Nucleus accumbens (tissue), 56 donors: ENCODE data around the gene PRKCH.
A peak's percentile ranks its signal among the peaks of the same experiment; 100 is the strongest.
"Not testable (repeated sequence)": the region's sequence is repeated elsewhere in the genome, so short reads cannot be mapped to it uniquely, and the experiment has no call there.

Source experiments
- DNase-seq, 56 donors: peaks; one replicate each; lab custom pipeline; 2025; lab: John Stamatoyannopoulos, UW

The PRKCH gene

GRCh38 chr14:61521773-61522172, 200.4 kb downstream of the PRKCH start:
- DNase-seq = no peak

- DNase-seq = no peak
Measured at GRCh38 chr14:61523751-61524150, 202.4 kb downstream of the PRKCH start.

- DNase-seq = no peak
Measured at GRCh38 chr14:61524211-61524806, 202.9 kb downstream of the PRKCH start.

GRCh38 chr14:61524936-61525292, 203.5 kb downstream of the PRKCH start:
- DNase-seq = no peak

GRCh38 chr14:61525293-61526011, 204.1 kb downstream of the PRKCH start:
- peak in 13 of 56 donors; percentile 14 to 49 (median 27) for DNase-seq

- DNase-seq = no peak
Measured at GRCh38 chr14:61526405-61527312, 205.3 kb downstream of the PRKCH start.

GRCh38 chr14:61527325-61528100, 206.1 kb downstream of the PRKCH start:
- no peak for DNase-seq

GRCh38 chr14:61528591-61529021, 207.2 kb downstream of the PRKCH start:
- no peak for DNase-seq

- DNase-seq = not testable (repeated sequence)
Measured at GRCh38 chr14:61529360-61529759, 208.0 kb downstream of the PRKCH start.

- DNase-seq = no peak
Measured at GRCh38 chr14:61530296-61530695, 208.9 kb downstream of the PRKCH start.

GRCh38 chr14:61530896-61531295, 209.5 kb downstream of the PRKCH start:
- DNase-seq = no peak

- no peak for DNase-seq
Measured at GRCh38 chr14:61531465-61532122, 210.2 kb downstream of the PRKCH start.

GRCh38 chr14:61532123-61532505, 210.7 kb downstream of the PRKCH start:
- DNase-seq = no peak

- DNase-seq = no peak
Measured at GRCh38 chr14:61532763-61533162, 211.4 kb downstream of the PRKCH start.

- DNase-seq = no peak
Measured at GRCh38 chr14:61533513-61534255, 212.3 kb downstream of the PRKCH start.

GRCh38 chr14:61535032-61535431, 213.7 kb downstream of the PRKCH start:
- DNase-seq = no peak

- no peak for DNase-seq
Measured at GRCh38 chr14:61535458-61535857, 214.1 kb downstream of the PRKCH start.

- DNase-seq = no peak
Measured at GRCh38 chr14:61536661-61537562, 215.5 kb downstream of the PRKCH start.
